ENCODE results near the gene MAP2K7. TPM values are rescaled to one million over a fixed set of nuclear protein-coding genes. Genes with fewer than 3 reads are reported as not detected.
A peak's percentile ranks its signal among the peaks of the same experiment; 100 is the strongest.

Gene MAP2K7
- total and polyA plus RNA-seq, 2 of the 4 experiments (the other 2 are of a cell fraction): 4.1 to 15.6 TPM

- intact Hi-C loops (cut with micrococcal nuclease): no loop called here
- H3K14ac ChIP-seq (replicated peaks; ENCODE audit: low read depth, low read length): peak within 1 kb of the TSS; percentile 99
- peak within 1 kb of the TSS; percentile 80 for H3K9ac ChIP-seq (ENCODE audit: low read depth, low read length)
- H3K18ac ChIP-seq (ENCODE audit: low read depth, low read length): peak within 1 kb of the TSS; percentile 54
- peak within 1 kb of the TSS; percentile 84 for H3K27ac ChIP-seq (ENCODE audit: insufficient read depth, low read length)
- peak within 1 kb of the TSS; percentile 93 for H3K4me2 ChIP-seq (ENCODE audit: low read depth, low read length)
- ChIA-PET CTCF (interaction anchor here (1.0 to 1.7 kb wide), 4 partner anchors 10 to 26 kb away, joined by 3 to 6 read pairs (median 5); partner anchors contain the start of gene MAP2K7), POLR2A (ENCODE audit: unreplicated experiment) (interaction anchor here (1.7 kb wide), 2 partner anchors 11 to 16 kb away, joined by 4 to 5 read pairs; partner anchors contain the start of gene MAP2K7)
- H2BK120ac ChIP-seq (ENCODE audit: low read depth, low read length): peak within 1 kb of the TSS; percentile 72
- H3K4me3 ChIP-seq (ENCODE audit: insufficient read depth, low read depth, low read length): peak within 1 kb of the TSS; percentile 92
- peak within 1 kb of the TSS; percentile 90 for H4K5ac ChIP-seq (ENCODE audit: low read depth, low read length)
- 10% methylated on average over 42 of the region's 62 CpGs; no CpG with 5 or more reads in 1 of the 2 experiments for WGBS, 2 experiments (ENCODE audit: extremely low coverage in 2 of 2, insufficient read length in 1 of 2)
- H2AK5ac ChIP-seq (ENCODE audit: low read depth, low read length): peak within 1 kb of the TSS; percentile 95
- peaks cover 7% of the 10 kb centered on the region; the same call in 1 of the 2 replicates for H3K36me3 ChIP-seq (ENCODE audit: control insufficient read depth, insufficient read depth, low read length)
- DNase-seq (peak; percentile 91), ATAC-seq (ENCODE audit: low read depth) (peak; percentile 71)
- peaks cover 9% of the 10 kb centered on the region for H3K9me1 ChIP-seq (ENCODE audit: insufficient read depth, low read length)
- peak within 1 kb of the TSS; percentile 79 for H3K56ac ChIP-seq (ENCODE audit: extremely low read depth, insufficient read depth, low read length)
- H4K91ac ChIP-seq (ENCODE audit: insufficient read depth, low read depth, low read length): peak within 1 kb of the TSS; percentile 95
- H3K23ac ChIP-seq (ENCODE audit: low read depth, low read length): peak within 1 kb of the TSS; percentile 98
- in situ Hi-C loops (cut with MboI; ENCODE audit: low sequenced_read_pairs): no loop called here
- H2AFZ ChIP-seq (replicated peaks; ENCODE audit: low read length, poor library complexity): peak within 1 kb of the TSS; percentile 100
- H3K9me3 ChIP-seq (ENCODE audit: control insufficient read depth, insufficient read depth, low read length): no peaks in the 10 kb centered on the region
- H3K27me3 ChIP-seq (ENCODE audit: control insufficient read depth, insufficient read depth, low read length): peaks cover 11% of the 10 kb centered on the region
- peak within 1 kb of the TSS; percentile 84 for H2BK20ac ChIP-seq (ENCODE audit: low read depth, low read length)
- peak within 1 kb of the TSS; percentile 99 for H2AK9ac ChIP-seq (replicated peaks; ENCODE audit: low read depth, low read length, poor library complexity)
- peak within 1 kb of the TSS; percentile 99 to 100 for H4K8ac ChIP-seq (ENCODE audit: low read depth in 2 of 2, low read length in 2 of 2)
- H2BK5ac ChIP-seq (ENCODE audit: low read depth, low read length, poor library complexity, severe bottlenecking): peak within 1 kb of the TSS; percentile 91
- peak within 1 kb of the TSS; percentile 99 for H3K4ac ChIP-seq (ENCODE audit: low read depth, low read length)
- H4K20me1 ChIP-seq (ENCODE audit: insufficient read depth, low read length): peaks cover 11% of the 10 kb centered on the region
- BruUV-seq (replicated peaks): no TSS peak
- H2BK15ac ChIP-seq (ENCODE audit: low read depth, low read length): peak within 1 kb of the TSS; percentile 90
- peaks cover 0 to 19% of the 10 kb centered on the region in 2 experiments; a peak in 2 of 4 replicates for H3K79me1 ChIP-seq (ENCODE audit: low read depth in 1 of 2, low read length in 2 of 2)
- peaks cover 21% of the 10 kb centered on the region for H3K4me1 ChIP-seq (ENCODE audit: control insufficient read depth, insufficient read depth, low read length)
- dilution Hi-C loops (cut with HindIII; ENCODE audit: low sequenced_read_pairs, unreplicated experiment): no loop called here
- TF ChIP-seq CEBPB (IDR thresholded peaks at IDR 0.05; ENCODE audit: low read depth, low read length) (no peak), RCOR1 (IDR thresholded peaks at IDR 0.05; ENCODE audit: insufficient replicate concordance, low read length) (no peak), CHD1 (IDR thresholded peaks at IDR 0.05; ENCODE audit: low read depth, low read length) (no peak), BHLHE40 (IDR thresholded peaks at IDR 0.05; ENCODE audit: low read depth, low read length) (peak; percentile 35), MAZ (IDR thresholded peaks at IDR 0.05; ENCODE audit: borderline replicate concordance, low read depth, low read length) (peak; percentile 68), RFX5 (IDR thresholded peaks at IDR 0.05; ENCODE audit: low read depth, low read length) (no peak), USF2 (IDR thresholded peaks at IDR 0.05; ENCODE audit: low read depth, low read length) (no peak), FOS (IDR thresholded peaks at IDR 0.05; ENCODE audit: low read depth, low read length) (no peak), NFE2L2 (IDR thresholded peaks at IDR 0.05; ENCODE audit: low read depth, low read length) (no peak), CTCF (conservative IDR thresholded peaks at IDR 0.05; ENCODE audit: low read depth, low read length) (no peak), ELK1 (IDR thresholded peaks at IDR 0.05; ENCODE audit: borderline replicate concordance, low read depth, low read length) (no peak), MXI1 (IDR thresholded peaks at IDR 0.05; ENCODE audit: borderline replicate concordance, low read depth, low read length) (peak; percentile 52; the same call in 1 of the 2 replicates), POLR2A (IDR thresholded peaks at IDR 0.05; ENCODE audit: low read depth, low read length) (no peak)
Measured at GRCh38 chr19:7919610-7920518, 16.2 kb downstream of the MAP2K7 start, which contains the start of gene SNAPC2. SNAPC2 (plus strand) TSS chr19:7920338; CDS start chr19:7920367, 29 bp downstream.
